ENCODE results near the gene UNC119. TPM values are rescaled to one million over a fixed set of nuclear protein-coding genes. Genes with fewer than 3 reads are reported as not detected.
"Not testable (repeated sequence)": the region's sequence is repeated elsewhere in the genome, so short reads cannot be mapped to it uniquely, and the experiment has no call there.

The UNC119 gene
- total RNA-seq, 1 donor from 2014 or later, result 22.2 TPM

GRCh38 chr17:28529013-28529400 is 23.4 kb downstream of the UNC119 start:
- ATAC-seq, result no peak
- intact Hi-C loops (cut with DNase I), result no loop called here
- no peak for DNase-seq (ENCODE audit: missing footprints)

DNA sequence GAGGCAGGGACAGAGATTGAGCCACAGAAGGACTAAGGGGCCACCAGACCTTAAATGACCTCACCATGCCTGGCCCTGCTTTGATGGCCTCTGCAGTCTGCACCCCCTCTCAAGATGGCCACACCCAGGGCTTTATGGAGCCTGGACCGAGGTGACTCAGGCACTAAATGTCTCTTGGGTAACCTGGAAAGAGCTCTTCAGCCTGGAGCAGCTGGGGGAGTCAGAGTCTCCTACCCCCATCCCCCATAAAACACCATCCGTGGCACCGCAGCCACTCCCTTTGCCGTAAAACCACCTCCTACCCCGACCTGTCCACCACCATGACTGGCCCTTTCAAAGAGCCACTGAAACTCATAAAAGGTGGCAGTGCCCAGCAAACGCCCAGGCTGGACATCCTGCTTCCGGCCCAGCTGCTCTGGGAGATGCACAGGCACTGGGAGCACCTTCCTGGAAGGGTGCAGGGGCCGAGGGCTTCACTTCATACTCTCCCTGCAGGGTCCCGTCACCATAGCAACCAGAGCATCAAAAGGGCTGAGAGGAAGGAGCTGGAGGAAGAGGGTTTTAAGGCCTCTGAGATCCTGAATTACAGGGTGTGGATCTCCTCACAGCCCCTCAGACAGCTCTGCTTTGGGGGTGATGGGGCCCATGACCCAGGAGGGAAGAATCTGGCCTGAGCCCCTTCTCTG is 24.0 kb downstream of the UNC119 start:
- DNase-seq (ENCODE audit: missing footprints) (no peak), ATAC-seq (no peak)
- intact Hi-C loops (cut with DNase I), result no loop called here

DNA sequence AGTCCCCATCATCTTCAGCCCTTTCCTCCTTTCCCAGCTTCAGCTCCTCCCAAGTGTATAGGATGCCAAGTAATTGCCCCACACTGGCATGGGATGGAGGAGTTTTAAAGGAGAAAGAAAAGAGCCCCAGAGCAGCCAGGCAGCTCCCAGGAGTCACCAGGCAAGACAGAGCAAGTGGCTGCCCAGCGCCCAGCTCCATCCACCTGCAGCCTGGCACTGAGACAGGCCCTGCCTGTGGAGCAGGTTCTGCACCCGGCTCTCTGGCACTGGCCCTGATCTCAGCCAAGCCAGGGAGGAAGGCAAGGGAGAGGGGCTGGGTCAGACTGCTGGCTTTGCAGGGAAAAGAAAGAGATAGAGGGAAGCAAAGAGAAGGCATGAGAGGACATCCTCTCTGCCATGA is 24.6 kb downstream of the UNC119 start:
- no peak for DNase-seq (ENCODE audit: missing footprints)
- ATAC-seq, result no peak
- intact Hi-C loops (cut with DNase I), result no loop called here

GRCh38 chr17:28527181-28527681 is 25.2 kb downstream of the UNC119 start:
- no peak for DNase-seq (ENCODE audit: missing footprints)
- intact Hi-C loops (cut with DNase I), result no loop called here
- no peak for ATAC-seq

- intact Hi-C loops (cut with DNase I), result no loop called here
- DNase-seq (ENCODE audit: missing footprints) (no peak), ATAC-seq (no peak)
These were observed 26.0 kb downstream of the UNC119 start for GRCh38 chr17:28526381-28526780.

GRCh38 chr17:28524476-28525424 is 27.7 kb downstream of the UNC119 start:
- ATAC-seq, result no peak
- DNase-seq (ENCODE audit: missing footprints), result no peak
- intact Hi-C loops (cut with DNase I), result no loop called here

DNA sequence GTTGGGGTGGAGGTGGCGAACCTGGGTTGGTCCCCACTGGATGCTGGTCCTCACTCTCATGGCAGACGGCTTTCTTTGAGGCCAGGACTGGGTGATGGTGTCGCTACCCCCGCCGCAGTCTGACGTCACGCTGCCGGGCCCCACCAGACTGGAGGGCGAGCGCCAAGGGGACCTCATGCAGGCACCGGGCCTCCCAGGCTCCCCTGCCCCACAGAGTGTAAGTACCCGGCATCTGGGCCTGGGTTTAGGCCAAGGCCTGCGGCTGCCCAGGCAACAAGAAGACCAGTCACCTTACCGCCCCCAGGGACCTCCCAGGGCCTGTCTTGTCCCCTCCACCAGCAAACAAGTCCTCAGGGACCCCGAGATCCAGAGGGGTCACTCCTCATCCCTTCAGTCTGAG is 28.5 kb downstream of the UNC119 start:
- intact Hi-C loops (cut with DNase I), result no loop called here
- ATAC-seq (no peak), DNase-seq (ENCODE audit: missing footprints) (no peak)

DNA sequence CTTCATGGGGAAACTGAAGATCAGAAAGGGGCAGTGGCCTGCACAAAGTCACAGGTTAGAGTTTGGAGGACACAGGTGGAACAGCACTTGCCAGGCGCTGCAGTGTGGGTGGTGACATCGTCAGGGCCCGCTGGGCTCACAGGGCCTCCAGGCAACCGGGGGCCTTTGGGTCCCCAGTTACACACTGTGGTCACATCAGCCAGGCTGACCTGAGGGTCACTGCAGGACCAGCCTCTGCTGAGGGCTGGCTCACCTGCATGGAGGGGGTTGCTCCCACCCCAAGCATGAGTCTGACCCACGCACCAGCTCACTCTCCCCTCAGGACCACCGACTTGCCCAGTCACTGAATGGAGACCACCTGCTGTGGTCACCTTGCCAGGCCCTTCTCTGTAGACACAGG is 29.2 kb downstream of the UNC119 start:
- no peak for DNase-seq (ENCODE audit: missing footprints)
- intact Hi-C loops (cut with DNase I), result no loop called here
- no peak for ATAC-seq

- ATAC-seq; intact Hi-C loops (cut with DNase I); DNase-seq (ENCODE audit: missing footprints): not testable (repeated sequence)
These were observed 30.1 kb downstream of the UNC119 start for GRCh38 chr17:28522281-28522680.

DNA sequence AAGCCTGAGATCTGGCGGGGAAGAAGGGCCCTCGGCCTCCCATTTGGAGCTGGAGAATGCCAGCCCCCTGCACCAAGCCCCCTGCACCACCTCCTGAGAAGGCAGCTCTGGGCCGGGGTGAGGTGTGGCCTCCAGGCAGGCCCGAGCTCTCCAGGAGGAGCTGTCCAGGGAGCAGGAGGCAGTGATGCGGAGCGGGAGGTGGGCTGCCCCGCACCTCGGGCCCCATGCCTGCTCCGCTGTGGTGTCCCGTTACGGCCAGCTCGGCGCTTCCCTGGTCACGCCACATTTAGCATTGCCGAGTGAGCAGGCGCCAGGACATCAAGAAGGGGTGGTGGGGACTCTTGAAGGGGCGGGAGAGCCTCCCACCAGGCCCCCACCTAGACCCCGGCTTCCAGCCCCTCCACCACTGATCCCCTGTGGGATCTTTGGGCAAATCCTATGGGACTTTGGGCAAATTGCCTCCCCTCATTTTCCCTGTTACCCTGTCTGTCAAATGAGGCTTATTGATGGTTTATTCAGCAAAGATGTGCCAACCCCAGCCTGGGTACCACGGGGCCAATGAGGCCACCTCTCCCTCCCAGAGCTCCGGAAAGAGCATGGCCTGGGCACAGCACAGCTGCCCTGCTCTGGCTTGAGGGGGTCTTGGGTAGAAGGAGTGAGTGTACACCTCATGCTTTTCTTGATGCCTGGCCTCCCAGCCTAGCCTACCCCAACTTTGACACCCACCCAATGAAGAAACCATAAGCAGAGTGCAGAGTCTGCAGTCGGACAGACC is 30.9 kb downstream of the UNC119 start:
- peak; percentile 20 for ATAC-seq
- DNase-seq (ENCODE audit: missing footprints), result no peak
- intact Hi-C loops (cut with DNase I), result no loop called here

- ATAC-seq (no peak), DNase-seq (ENCODE audit: missing footprints) (no peak)
- intact Hi-C loops (cut with DNase I), result no loop called here
These were observed 31.7 kb downstream of the UNC119 start for GRCh38 chr17:28520687-28521086.

- no peak for DNase-seq (ENCODE audit: missing footprints)
- intact Hi-C loops (cut with DNase I), result no loop called here
- no peak for ATAC-seq
These were observed 33.2 kb downstream of the UNC119 start for GRCh38 chr17:28519236-28519635.

GRCh38 chr17:28518578-28518977 is 33.8 kb downstream of the UNC119 start:
- DNase-seq (ENCODE audit: missing footprints) (no peak), ATAC-seq (no peak)
- intact Hi-C loops (cut with DNase I), result no loop called here

GRCh38 chr17:28518132-28518531 is 34.3 kb downstream of the UNC119 start:
- intact Hi-C loops (cut with DNase I), result no loop called here
- ATAC-seq (no peak), DNase-seq (ENCODE audit: missing footprints) (no peak)

DNA sequence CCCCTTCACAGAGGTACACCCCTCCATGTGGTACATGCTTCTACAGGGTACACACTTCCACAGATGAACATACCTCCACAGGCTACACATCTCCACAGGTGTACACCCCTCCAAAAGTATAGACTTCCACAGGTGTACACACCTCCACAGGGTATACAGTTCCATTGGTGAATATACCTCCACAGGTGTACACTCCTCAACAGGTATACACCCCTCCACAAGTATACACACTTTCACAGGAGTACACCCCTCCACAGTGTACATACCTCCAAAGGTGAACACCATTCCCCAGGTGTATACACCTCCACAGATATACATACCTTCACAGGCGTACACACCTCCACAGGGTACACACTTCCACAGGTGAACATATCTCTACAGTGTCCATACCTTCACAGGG is 36.9 kb downstream of the UNC119 start:
- DNase-seq (ENCODE audit: missing footprints) (no peak), ATAC-seq (no peak)
- intact Hi-C loops (cut with DNase I), result no loop called here

DNA sequence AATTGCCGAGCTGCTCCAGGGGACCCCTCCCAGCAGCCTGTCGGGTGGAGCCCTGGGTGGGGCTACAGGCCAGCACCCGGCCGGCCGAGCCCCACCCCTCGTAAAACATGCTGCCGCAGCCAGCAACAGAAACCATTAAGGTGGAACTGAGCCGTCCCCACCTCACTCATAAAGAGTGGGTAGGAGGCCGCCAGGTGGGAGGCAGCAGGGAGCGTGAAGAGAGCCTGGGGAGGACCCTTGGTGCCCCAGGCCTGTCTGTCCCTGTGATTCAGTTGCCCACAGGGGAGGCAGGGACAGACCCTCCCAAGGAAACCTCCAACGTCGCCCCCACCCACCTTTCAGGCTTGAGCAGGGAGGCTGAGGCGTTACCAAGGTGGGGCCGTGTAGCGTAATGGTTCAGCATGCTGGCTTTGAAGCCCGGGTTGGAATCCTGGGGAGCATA is 37.8 kb downstream of the UNC119 start:
- DNase-seq (ENCODE audit: missing footprints), result no peak
- ATAC-seq, result no peak
- intact Hi-C loops (cut with DNase I), result no loop called here

- ATAC-seq, result no peak
- intact Hi-C loops (cut with DNase I), result no loop called here
- no peak for DNase-seq (ENCODE audit: missing footprints)
These were observed 38.9 kb downstream of the UNC119 start for GRCh38 chr17:28513476-28513875.

DNA sequence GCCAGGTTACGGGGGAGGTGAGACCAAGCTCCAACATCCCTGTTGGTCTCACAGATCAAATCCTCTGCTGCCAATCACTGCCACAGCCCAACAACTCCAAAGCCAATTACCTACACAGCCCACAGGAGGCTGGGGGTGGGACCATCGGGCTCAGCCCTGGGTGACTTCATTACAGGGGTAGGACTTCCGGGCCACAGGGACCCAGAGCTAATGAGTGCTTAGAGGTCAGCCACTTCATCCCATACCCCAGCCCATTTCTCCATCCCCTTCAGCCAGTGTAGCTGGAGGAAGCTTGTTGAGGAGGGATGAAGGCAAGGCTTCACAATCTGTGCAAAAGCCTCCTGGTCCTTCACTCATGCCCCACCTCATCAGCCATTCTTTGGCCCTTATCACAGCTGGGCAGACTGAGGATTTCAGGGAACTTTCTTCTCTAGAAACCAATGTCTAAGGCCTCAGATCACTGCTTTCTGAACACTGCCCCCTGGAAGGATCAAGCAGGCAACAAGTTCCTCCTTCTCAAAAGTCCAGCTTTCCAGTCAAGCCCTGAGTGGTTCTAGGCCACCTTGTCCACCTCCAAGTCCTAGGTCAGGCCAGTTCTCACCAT is 40.5 kb downstream of the UNC119 start:
- DNase-seq (ENCODE audit: missing footprints) (no peak), ATAC-seq (no peak)
- intact Hi-C loops (cut with DNase I), result no loop called here

DNA sequence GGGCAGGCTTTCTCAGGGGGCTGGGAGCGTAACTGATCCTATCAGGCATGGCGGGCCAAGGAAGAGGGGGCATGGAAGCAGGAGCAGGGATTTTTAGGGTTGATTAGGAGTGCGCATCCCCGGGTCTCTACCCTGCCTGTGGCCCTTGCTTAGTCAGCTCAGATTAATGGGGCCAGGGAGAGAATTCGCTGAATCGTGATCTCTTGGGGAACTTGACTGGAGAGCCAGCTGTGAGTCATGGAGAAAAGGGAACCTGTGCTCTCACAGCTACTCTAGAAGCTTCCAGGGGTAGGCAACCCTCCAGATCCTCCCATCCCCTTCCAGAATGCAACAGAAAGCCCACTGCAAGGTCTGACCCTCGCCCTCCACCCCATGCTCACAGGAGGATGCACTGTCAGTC is 42.6 kb downstream of the UNC119 start:
- intact Hi-C loops (cut with DNase I), result no loop called here
- no peak for DNase-seq (ENCODE audit: missing footprints)
- no peak for ATAC-seq

Measured in Right ventricle myocardium inferior (tissue), 1 donor.